ENCODE results near the gene UQCRQ. TPM values are rescaled to one million over a fixed set of nuclear protein-coding genes. Genes with fewer than 3 reads are reported as not detected.

The UQCRQ gene
- total RNA-seq, 1 experiment from 2014 or later, result 306 TPM

DNA sequence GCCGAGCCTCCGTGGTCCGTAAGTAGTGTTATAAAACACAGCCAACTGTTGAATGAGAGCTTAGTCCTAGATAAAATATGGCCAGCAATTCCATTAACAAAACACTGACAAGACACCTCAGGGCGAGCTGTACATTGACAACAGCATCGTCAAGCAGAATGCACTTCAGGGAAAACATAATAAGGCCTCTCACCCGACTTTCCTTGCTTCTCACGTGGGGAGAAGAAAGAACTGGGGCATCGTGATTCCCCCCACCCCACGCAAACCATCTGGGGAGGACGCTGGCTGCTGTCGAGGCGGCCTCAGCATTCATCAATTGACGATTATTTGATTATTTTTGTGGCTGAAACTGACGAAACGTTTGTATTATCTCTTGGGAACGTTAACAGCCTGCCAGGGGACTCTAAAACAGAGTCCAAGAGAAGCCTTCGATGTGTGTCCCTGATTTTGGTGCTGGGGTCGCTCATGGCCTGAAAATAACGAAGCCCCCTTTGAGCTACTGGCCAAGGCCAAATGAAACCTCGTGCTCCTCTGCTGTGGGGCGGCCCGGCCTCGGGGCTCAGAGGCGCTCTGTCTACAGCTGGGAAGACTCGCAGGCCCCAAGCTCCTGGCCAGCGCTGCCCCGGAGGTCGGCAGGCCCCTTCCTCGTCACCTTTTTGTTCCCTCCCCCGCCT lies 637 bp upstream of the UQCRQ start:
- no CpG with 5 or more reads among the region's 30 CpGs for WGBS (ENCODE audit: extremely low coverage, insufficient read length, low lambda C conversion rate)
- H3K27ac ChIP-seq (ENCODE audit: insufficient read length, low read depth, low read length), result no peak overlapping the region
- no peak overlapping the region for H3K23ac ChIP-seq (ENCODE audit: insufficient read length, low read depth, low read length)
- H4K20me1 ChIP-seq (ENCODE audit: control insufficient read depth, insufficient read depth, insufficient read length), result no peaks in the 10 kb centered on the region
- TF ChIP-seq, protein P1, sequence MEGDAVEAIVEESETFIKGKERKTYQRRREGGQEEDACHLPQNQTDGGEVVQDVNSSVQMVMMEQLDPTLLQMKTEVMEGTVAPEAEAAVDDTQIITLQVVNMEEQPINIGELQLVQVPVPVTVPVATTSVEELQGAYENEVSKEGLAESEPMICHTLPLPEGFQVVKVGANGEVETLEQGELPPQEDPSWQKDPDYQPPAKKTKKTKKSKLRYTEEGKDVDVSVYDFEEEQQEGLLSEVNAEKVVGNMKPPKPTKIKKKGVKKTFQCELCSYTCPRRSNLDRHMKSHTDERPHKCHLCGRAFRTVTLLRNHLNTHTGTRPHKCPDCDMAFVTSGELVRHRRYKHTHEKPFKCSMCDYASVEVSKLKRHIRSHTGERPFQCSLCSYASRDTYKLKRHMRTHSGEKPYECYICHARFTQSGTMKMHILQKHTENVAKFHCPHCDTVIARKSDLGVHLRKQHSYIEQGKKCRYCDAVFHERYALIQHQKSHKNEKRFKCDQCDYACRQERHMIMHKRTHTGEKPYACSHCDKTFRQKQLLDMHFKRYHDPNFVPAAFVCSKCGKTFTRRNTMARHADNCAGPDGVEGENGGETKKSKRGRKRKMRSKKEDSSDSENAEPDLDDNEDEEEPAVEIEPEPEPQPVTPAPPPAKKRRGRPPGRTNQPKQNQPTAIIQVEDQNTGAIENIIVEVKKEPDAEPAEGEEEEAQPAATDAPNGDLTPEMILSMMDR (conservative IDR thresholded peaks at IDR 0.05), result no peak
- no peak overlapping the region for H4K8ac ChIP-seq (replicated peaks; ENCODE audit: insufficient read length, low read depth, low read length)
- no peak overlapping the region for H2BK120ac ChIP-seq (ENCODE audit: low read depth, low read length, poor library complexity, severe bottlenecking)
- peak overlapping the region; percentile 55; the same call in 1 of the 2 replicates for H3K14ac ChIP-seq (ENCODE audit: insufficient read depth, low read length)
- no peak overlapping the region for H2BK12ac ChIP-seq (ENCODE audit: insufficient read length, low read depth, low read length)
- H3K4ac ChIP-seq (ENCODE audit: low read depth, low read length), result no peak overlapping the region
- no peak for DNase-seq
- Mint-ChIP-seq H3K4me3 (peak overlapping the region; percentile 99), H3K9me3 (peaks cover 0 to 4% of the 10 kb centered on the region in 2 experiments; a peak in 1 of 5 replicates), H3K27me3 (ENCODE audit: low read depth) (peaks cover 2% of the 10 kb centered on the region; the same call in 1 of the 2 replicates), H3K36me3 (ENCODE audit: insufficient read depth in 1 of 3, low read depth in 3 of 3) (peaks cover 15 to 29% (median 24%) of the 10 kb centered on the region in 3 experiments; a peak in 6 of 7 replicates), H3K27ac (peak overlapping the region; percentile 100), H3K4me1 (peaks cover 27 to 30% of the 10 kb centered on the region in 2 experiments)
- no peak overlapping the region for H2AFZ ChIP-seq (ENCODE audit: low read length)
- H4K5ac ChIP-seq (ENCODE audit: insufficient read length, low read depth, low read length), result no peak overlapping the region
- H3K23me2 ChIP-seq (ENCODE audit: insufficient read length, low read depth, low read length, poor library complexity, severe bottlenecking), result peaks cover 9% of the 10 kb centered on the region
- H3K4me2 ChIP-seq (ENCODE audit: insufficient read depth, insufficient read length, low read length), result peak overlapping the region; percentile 28
- H3K79me1 ChIP-seq (ENCODE audit: insufficient read depth, low read depth, low read length, poor library complexity, severe bottlenecking), result no peaks in the 10 kb centered on the region
- no peaks in the 10 kb centered on the region for H3K9me3 ChIP-seq (ENCODE audit: control insufficient read depth, low read depth, low read length)
- H2BK15ac ChIP-seq (ENCODE audit: low read depth, low read length), result no peak overlapping the region
- no peak overlapping the region for H2AK5ac ChIP-seq (ENCODE audit: insufficient read length, low read length)
- H3K4me1 ChIP-seq (ENCODE audit: insufficient read depth, low read length), result peaks cover 5% of the 10 kb centered on the region; the same call in 1 of the 2 replicates
- no peak overlapping the region for H3T11ph ChIP-seq (ENCODE audit: low read length)
- H3K56ac ChIP-seq (ENCODE audit: insufficient read length, low read depth, low read length), result no peak overlapping the region
- H4K91ac ChIP-seq (ENCODE audit: insufficient read length, low read depth, low read length), result no peak overlapping the region
- H3K9ac ChIP-seq (ENCODE audit: extremely low read depth, insufficient read length, low read length), result peak overlapping the region; percentile 23
- H3K79me2 ChIP-seq (ENCODE audit: insufficient read depth, low read length), result peaks cover 3% of the 10 kb centered on the region; the same call in 1 of the 2 replicates
- peak overlapping the region; percentile 8 for H3K18ac ChIP-seq (ENCODE audit: insufficient read length, low read depth, low read length)
- H3K27me3 ChIP-seq (ENCODE audit: insufficient read depth, low read length), result no peaks in the 10 kb centered on the region
- no peak overlapping the region for H2BK5ac ChIP-seq (ENCODE audit: insufficient read length, low read length)
- H2BK20ac ChIP-seq (ENCODE audit: low read depth, low read length, poor library complexity, severe bottlenecking), result no peak overlapping the region

Data from H9 (cell line).